Stimulated activated CD8-positive, alpha-beta memory T cell treated with anti-CD3 and anti-CD28 coated beads, Interleukin-15, amount 100 ng/mL, for 1 hour (primary cell): ENCODE results near the gene MAP4K4.

ENCODE experiments used
- DNase-seq: peaks from one replicate; pipeline ENCODE4 v3.0.0-alpha.2; 2020; ENCODE audit warnings: low read depth

The MAP4K4 gene

DNA sequence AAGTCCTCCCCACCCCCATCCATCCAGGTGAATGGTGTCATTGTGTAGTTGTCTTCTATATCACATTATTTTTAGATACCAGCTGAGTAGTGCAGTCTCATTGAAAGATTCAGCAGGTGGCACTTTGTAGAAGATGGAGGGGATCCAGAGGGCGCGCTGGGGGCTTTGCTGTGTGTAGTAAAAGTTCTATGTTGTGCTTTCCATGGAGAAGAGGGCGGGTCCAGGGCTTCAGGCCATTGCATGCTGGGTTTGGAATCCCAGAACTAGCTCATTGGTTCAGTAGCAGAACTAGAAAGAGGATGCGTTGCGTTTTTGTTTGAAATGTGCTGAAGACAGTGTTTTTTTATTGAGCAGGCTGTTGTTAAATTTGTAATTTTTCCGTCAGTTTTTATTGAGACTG is 120.0 kb downstream of the MAP4K4 start:
- no peak for DNase-seq

DNA sequence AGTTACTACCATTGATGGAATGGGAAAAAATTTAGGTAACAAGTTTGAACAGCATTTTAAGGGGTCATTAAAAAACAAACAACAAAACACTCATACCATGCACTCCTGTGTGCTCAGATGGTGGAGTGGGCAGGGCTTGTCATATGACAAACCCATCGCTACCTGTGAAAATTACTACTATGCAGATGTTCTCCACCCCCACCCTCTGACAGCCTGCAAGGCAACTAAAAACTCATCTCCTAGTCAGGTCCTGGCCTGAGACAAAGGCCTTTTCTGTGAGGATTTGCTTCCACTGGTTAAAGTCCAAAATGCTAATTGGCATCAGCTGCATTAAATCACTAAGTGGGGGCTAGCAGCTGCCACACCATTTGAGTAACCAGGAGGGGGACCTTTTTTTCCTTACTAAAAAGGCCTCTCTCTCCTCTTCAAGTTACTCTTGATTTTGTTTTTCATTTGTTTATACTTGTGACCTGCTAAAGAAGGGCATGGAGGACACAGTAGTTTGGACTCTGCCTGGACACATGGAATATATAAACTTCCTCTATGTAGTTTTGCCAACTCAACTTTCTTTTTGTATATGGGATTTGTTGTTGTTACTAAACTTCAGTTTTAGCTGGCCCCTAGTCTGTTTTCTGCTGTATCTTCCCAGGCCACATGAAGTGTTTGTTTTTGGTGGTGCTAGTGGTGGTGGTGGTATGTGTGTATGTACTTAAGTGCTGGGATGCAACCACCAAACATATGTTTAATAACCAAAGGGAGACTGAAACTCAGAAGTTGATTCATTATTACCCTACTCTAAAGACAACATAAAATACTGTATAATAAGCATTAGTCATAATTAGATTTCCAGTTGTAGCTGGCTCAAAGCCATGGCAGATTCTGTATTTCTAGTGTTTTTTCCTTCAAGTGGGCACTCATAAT is 121.3 kb downstream of the MAP4K4 start:
- DNase-seq: no peak

DNA sequence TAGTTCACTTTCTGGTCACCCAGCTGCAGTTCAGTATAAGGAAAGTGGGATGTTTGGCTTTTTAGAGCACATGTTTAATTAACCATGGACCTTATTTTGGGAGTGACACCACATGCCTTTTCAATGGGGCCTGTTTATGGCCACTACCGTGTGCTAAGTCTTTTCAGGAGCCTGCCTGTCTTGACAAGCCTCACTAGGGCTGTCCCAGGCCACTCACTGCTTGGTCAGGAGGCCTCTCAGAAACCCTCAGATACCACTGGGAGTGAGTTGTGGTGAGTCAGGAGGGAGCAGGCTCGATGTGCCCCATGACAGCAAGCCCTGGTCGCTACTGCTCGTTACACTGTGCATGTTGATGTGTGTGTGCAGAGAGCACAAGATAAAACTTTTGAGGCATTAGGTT is 123.0 kb downstream of the MAP4K4 start:
- DNase-seq: no peak

DNA sequence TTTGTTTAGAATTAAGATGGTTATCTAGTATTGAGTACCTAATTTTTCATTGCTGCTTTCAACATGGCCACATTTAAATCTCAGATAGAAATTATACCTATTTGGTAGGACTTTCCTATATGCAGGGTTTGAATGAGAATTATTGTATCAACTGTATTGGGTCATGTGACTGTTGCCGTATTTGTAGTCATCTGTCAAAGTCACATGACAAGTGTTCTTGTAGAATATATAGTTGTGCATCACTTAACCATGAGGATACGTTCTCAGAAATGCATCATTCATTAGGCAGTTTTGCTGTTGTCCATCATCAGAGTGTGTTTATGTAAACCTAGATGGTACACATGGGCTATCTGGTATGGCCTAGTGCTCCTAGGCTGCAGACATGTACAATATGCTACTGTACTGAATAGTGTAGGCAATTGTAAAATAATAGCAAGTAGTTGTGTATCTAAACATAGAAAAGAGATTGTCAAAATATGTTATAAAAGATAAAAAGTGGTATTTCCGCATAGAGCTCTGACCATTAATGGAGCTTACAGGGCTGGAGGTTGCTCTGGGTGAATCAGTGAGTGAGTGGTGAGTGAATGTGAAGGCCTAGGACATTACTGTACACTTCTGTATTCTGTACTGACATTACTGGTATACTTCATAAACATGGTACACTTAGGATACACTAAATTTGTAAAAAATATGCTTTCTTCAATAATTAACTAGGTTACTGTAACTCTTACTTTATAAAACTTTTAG is 123.7 kb downstream of the MAP4K4 start:
- no peak for DNase-seq

DNA sequence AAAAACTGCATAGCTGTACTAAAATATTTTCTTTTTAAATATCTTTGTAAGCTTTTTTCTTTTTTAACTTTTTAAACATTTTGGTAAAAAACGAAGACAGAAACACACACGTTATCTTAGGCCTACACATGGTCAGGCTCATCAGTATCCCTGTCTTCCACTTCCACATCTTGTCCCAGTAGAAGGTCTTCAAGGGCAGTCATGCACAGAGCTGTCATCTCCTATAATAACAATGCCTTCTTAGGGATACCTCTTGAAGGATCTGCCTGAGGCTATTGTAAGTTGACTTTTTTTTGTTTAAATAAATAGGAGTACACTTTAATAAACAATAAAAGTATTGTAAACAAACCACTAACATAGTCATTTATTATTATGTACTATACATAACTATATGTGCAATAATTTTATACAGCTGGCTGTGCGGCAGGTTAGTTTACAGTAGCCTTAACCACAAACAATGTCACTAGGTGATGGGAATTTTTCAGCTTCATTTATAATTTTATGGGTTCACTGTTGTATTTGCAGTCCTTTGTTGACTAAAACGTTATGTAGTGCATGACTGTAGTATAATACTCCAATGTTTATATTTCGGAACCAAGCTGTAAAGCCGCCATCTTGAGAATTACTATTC is 124.4 kb downstream of the MAP4K4 start:
- DNase-seq: no peak

DNA sequence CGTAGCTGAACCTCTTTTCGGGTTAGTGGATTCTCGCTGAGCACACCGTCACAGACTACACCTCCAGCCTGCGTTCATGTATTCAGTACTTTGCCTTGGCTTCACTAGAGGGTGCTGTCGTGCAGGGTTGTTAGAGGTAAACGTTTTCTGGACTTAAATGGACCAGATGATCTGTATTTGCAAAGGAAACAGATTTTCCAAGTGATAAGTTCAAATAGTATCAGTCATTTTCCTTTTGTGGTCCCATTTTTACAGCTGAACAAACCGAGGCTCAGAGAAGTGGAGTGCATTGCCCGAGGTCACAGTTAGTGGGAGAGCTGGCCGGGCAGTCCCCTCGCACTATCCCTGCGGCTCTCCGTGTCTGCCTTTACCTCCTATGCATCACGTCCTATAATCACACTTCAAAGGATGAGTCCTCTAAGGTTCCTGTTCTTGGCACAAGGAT is 125.9 kb downstream of the MAP4K4 start:
- peak; percentile 57 for DNase-seq

DNA sequence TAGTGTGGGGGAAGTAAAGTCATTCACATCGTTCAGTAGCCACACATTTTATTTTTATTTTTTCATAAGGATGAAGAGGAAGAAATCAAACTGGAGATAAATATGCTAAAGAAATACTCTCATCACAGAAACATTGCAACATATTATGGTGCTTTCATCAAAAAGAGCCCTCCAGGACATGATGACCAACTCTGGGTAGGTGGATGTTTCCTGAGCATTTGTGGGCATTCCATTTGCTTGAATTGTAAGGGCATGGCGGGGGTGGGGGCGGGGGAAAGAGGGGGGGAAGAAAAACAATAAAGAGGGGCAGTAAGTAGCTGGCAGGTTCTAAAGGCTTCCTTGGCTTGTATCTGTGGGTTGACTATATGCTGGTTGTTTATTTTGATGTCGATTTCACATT is 126.4 kb downstream of the MAP4K4 start:
- no peak for DNase-seq

DNA sequence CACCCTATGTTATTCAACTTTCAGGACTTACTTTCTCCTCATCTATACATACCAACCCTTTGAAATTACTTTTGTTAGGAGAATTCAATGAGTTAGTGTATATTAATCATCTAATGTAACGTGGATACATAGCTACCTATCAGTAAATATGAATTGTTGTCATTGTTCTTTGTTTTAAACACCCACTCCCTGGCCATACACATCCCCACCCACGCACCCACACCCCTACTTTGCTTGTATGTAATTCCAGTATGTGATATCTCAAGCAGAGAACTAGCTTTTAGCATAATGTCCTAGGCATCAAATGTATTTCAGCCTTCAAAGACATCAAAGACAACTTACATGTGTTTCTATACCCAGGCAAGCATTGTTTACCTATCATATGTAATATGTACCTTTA is 129.2 kb downstream of the MAP4K4 start:
- DNase-seq: no peak

DNA sequence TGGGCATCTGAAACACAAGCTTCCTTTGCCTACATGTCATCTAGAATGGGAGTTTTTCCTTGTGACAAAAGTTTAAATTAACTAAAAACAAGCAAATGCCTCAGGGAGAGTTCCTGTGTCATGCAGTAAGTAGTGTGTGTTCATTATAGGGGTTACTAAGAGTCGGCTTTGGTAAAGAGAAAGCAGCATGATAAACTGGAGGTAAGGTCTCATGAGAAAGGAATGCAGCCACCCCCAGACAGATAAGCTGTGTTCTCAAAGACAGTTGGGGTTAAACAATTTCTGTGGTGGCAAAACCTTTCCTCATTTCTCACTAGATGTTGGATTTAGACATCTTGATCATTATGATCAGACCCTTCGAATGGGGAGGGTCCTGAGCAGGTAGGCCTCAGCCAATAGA is 129.7 kb downstream of the MAP4K4 start:
- no peak for DNase-seq

DNA sequence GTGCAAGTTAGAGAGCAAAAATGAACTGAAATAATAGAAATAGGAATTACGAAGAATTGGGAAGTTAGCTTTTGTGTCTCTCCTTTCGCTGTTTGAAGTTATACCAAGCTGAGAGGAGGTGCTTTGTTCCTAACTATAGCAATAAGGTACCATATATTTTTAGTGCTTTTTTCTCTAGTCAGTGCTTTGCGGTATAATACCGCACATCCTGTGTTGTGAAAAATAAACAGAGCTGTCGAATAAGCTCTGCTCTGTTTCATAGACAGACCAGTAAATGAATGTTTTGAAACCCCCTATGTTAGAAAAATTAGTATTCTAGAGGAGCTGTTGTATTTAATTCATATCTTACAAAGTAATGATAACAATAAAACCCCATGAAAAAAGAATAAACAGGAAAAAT is 130.8 kb downstream of the MAP4K4 start:
- DNase-seq: no peak

DNA sequence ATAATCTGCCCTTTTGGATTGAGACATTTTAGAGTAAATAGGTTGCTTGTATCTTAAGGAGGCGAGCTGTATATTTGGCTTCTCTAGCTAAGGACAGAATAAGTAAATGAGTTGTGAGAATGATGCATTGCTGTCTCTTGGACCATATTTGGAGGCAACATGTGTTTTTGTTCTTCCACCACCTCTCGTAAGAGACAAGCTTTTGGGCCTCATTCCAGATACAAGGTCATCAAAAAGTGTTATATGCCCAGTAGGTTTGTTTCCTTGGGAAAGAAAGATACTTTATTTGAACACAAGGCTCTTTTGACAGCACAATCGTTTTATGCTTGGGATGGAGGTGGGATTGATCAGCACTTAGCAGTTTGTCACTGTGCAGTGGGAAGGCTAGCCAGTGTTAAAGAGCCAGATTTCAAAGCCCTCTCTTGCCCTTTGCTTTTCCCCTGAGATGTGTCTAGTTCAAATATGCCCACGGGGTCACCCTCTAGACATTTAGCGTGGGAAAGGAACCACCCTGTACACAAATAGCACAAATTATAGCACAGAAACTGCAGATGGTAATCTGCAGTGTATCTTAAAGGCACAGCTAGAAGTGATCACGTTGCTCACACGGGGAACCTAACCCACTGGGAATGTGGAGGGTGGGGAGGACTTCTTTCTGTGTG is 131.3 kb downstream of the MAP4K4 start:
- no peak for DNase-seq

DNA sequence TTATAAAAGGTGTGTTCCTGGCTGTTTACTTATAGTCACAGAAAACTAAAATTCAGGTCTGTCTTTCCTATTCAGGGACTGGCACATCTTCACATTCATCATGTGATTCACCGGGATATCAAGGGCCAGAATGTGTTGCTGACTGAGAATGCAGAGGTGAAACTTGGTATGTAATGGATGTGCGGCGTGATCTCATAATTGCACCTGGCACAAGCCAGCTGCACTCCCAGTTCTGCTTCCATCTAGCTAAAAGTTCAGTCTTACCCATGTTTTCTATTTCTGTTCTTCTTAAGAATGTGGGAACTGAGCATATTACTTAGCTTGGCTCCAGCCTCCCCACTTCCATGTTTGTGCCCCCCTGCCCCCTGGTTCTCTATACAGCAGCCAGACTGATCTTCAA is 131.9 kb downstream of the MAP4K4 start:
- no peak for DNase-seq

DNA sequence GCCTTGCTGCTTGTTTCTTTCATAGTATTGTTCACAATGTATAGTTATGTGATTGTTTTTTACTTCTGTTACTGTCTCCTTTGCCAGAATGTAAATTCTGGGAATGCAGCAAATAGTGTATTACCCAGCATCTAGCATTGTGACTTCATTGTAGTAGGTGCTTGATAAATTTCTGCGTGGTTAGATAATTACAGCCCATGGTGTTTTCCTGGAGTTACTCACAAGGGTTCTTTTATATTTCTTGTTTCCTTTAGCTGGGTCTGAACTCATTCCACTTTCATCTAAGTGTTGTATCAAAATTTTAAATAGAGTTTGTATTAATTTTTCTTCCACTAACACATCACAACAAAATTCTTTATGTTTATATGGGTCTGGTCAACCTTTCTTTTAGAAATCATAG is 132.6 kb downstream of the MAP4K4 start:
- DNase-seq: no peak

DNA sequence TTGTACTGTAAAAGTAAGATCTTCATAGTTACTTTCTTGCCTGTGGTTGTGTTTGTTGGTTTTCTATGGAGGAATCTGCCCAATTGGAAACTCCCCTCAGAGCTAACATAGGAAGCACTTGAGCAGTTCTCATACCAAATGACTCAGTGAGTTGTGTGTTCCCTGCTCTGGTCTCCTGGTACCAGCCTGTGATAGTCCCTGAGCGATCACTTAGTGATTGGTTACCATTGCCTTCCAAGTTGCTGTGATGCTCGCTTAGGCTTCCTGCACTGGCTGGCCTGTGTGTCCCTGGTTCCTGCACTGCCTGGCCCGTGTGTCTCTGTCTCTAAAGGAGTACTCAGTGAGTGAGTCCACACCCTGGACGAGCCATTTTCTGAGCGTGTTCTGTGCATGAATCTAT is 133.0 kb downstream of the MAP4K4 start:
- DNase-seq: no peak

DNA sequence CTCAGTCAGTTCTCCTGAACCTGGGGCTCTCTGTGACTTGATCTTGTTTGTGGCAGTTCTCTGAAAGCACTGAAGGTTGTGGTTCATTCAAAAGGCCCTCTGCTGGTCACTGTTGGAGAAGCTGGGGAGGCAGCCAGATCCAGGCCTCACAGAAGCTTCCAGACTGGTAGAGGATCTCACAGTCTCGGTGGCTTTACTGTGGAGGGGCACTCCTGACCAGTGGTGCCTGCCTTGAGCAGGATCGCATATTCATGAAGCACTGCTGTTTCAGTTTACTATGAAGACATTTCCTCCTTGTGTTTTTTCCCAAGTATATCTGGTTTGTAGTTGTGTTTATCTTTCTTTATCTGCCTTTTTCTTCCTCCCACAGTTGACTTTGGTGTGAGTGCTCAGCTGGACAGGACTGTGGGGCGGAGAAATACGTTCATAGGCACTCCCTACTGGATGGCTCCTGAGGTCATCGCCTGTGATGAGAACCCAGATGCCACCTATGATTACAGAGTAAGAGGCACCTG is 133.9 kb downstream of the MAP4K4 start:
- DNase-seq: peak; percentile 46

DNA sequence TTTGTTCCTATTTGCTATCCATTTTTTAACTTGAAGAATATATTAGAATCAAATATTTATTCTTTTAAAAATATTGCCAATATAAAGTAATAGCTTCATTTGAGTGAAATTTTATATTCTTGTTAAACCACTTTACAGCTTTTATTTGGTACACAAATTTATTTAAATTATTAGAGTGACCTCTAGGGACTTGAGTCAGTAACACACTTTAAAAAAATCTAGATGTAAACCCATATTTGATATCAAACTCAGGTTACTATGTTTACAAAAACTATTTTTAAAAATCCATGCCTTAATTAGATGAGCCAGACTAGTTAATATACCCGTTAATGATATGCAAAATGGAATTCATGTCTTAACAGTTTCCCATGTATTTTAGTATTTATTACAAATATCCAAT is 134.6 kb downstream of the MAP4K4 start:
- DNase-seq: no peak

DNA sequence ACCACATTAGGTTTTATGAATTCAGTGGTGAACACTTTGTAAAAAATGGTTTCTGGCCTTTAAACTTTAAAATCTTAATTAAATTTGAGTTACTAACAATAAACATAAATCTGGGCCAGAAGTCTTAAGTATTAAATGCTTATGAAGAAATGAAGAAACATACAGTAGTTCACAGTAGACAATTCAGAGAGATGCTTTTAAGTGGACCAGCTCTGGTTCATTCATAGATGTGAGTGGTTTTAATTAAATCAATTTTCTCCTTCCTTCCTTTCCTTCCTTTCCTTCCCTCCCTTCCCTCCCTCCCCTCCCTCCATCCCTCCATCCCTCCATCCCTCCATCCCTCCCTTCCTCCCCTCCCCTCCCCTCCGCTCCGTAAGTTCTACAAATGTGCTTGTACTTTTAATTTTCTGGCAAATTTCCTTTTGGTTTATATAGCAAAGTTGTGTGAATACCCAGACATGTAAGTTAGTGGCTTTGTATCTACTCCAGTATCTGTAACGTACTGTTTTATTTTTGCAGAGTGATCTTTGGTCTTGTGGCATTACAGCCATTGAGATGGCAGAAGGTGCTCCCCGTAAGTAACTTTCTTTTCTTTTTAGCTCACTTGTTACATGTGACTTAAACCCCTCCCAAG is 136.5 kb downstream of the MAP4K4 start:
- no peak for DNase-seq

DNA sequence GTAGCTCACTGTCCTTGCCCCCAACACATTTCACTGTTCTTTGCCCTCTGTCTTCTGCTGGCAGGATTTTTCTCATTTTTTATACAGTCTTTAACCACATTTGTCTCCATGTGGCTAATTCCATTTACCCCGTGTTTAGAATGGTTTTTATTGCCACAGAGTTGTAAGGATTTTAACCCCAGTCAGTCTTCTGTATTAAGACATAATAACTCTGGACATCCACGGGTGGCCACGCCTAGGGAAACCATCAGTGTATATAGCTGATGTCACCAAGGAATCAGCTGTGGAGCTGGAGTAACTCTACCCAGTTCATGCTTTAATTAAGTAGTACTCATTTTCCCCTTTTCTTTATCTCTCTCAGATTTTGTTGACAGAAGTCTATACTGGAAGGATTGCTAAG is 139.8 kb downstream of the MAP4K4 start:
- no peak for DNase-seq

DNA sequence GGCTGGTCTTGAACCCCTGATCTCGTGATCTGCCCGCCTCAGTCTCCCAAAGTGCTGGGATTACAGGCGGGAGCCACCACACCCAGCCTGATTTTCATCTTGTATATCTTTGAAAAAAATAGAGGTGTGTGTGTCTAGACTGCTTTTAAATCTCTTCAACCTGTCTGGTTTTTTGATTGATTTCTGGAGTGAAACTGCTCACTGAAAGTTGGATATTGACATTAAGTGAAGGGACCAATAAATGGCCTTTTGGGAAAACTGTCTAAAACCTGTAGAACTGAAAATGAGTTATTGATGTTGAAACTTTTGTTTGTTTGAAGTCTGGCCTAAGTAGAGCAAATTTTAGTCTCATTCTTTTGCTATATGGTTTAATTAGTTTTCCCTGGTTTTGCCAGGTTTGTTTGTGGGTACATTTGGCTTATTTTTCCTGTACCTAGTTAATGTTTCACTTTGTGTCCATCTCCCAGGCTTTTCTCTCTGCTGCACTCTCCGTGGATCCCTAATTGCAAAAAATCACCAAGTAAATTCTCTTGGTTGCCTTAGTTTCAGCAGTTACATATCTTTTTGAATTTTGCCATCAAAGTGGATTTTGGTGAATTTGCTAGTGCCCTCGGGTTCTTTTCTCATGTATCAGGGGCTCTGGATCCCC is 144.3 kb downstream of the MAP4K4 start:
- DNase-seq: no peak

DNA sequence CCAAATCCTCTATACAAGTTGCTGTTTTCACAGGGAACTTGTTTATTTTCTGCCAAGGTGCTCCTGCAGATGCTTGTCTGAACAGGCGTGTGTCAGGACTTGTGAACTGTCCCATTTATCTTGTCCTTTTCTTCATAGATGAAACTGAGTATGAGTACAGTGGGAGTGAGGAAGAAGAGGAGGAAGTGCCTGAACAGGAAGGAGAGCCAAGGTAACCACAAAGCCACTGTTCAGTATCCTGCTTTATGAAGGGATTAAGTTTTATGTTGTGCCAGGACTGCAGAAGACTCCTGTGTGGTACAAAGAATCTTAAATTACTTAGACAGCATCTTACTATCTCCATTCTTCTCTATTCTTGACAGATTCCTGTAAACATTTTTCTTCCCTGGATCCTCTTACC is 145.0 kb downstream of the MAP4K4 start:
- no peak for DNase-seq

DNA sequence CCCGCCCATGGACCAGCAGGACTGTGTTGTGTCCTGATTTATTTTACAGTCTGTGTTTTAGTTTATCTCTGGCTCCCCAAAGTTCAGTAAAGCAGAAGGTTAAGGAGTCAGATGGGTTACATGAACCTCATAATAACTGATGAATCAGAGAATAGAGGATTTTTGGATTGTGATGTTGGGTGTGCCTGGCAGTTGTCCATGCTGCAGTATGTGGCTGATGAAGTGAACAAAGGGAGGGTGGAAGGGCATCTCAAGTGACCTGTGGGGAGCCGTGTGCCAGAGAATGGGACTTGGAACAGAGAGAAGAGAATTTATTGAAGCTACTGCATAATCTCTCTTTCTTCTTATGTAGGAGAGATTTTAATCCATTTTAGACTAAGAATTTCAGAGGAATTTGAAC is 145.5 kb downstream of the MAP4K4 start:
- DNase-seq: no peak
